GM21786 (cell line): ENCODE measurements around the gene FGD5.
A peak's percentile ranks its signal among the peaks of the same experiment; 100 is the strongest.

Experiments used
- ATAC-seq: cut with Tn5 transposase; IDR thresholded peaks from one replicate; pipeline ENCODE4 v1.9.1; 2021; ENCODE audit not compliant: unreplicated experiment

Gene FGD5

GRCh38 chr3:14847613-14848541, 29.1 kb downstream of the FGD5 start:
- peak; percentile 59 for ATAC-seq

- no peak for ATAC-seq
These were observed 30.1 kb downstream of the FGD5 start for GRCh38 chr3:14848906-14849305.

GRCh38 chr3:14849638-14850230, 31.0 kb downstream of the FGD5 start:
- ATAC-seq = no peak

- no peak for ATAC-seq
These were observed 33.4 kb downstream of the FGD5 start for GRCh38 chr3:14852058-14852594.

GRCh38 chr3:14852717-14853116, 34.0 kb downstream of the FGD5 start:
- no peak for ATAC-seq

- ATAC-seq = no peak
These were observed 34.6 kb downstream of the FGD5 start for GRCh38 chr3:14853271-14853951.

- no peak for ATAC-seq
These were observed 38.7 kb downstream of the FGD5 start for GRCh38 chr3:14857506-14857905.

GRCh38 chr3:14858105-14858504, 39.3 kb downstream of the FGD5 start:
- ATAC-seq = no peak

- ATAC-seq = no peak
These were observed 41.1 kb downstream of the FGD5 start for GRCh38 chr3:14859880-14860279.

GRCh38 chr3:14861031-14861430, 42.3 kb downstream of the FGD5 start:
- ATAC-seq = no peak

GRCh38 chr3:14861446-14862302, 42.9 kb downstream of the FGD5 start:
- ATAC-seq = no peak

- no peak for ATAC-seq
These were observed 43.5 kb downstream of the FGD5 start for GRCh38 chr3:14862303-14862660.

GRCh38 chr3:14862661-14863230, 44.0 kb downstream of the FGD5 start:
- ATAC-seq = no peak

- no peak for ATAC-seq
These were observed 44.8 kb downstream of the FGD5 start for GRCh38 chr3:14863333-14864100.

GRCh38 chr3:14864131-14864530, 45.4 kb downstream of the FGD5 start:
- ATAC-seq = no peak

GRCh38 chr3:14866627-14867026, 47.9 kb downstream of the FGD5 start:
- ATAC-seq = no peak

GRCh38 chr3:14867936-14868570, 49.3 kb downstream of the FGD5 start:
- ATAC-seq = no peak

- no peak for ATAC-seq
These were observed 51.4 kb downstream of the FGD5 start for GRCh38 chr3:14869917-14870782.
